ENCODE data around the gene FGF19.
"Not testable (repeated sequence)": the region's sequence is repeated elsewhere in the genome, so short reads cannot be mapped to it uniquely, and the experiment has no call there.

The FGF19 gene

GRCh38 chr11:69705901-69706787 lies 2.3 kb upstream of the FGF19 start:
- no peaks in the 10 kb centered on the region for H3K36me3 Mint-ChIP-seq (ENCODE audit: low read depth)
- no peak overlapping the region for H3K27ac Mint-ChIP-seq
- H3K4me1 Mint-ChIP-seq (ENCODE audit: low read depth): peaks cover 6% of the 10 kb centered on the region
- H3K4me3 Mint-ChIP-seq: no peak overlapping the region
- peaks cover 44% of the 10 kb centered on the region for H3K27me3 Mint-ChIP-seq
- H3K9me3 Mint-ChIP-seq: no peaks in the 10 kb centered on the region

GRCh38 chr11:69705351-69705811 lies 1.6 kb upstream of the FGF19 start:
- no peaks in the 10 kb centered on the region for H3K9me3 Mint-ChIP-seq
- H3K4me3 Mint-ChIP-seq: no peak overlapping the region
- H3K27ac Mint-ChIP-seq: no peak overlapping the region
- peaks cover 6% of the 10 kb centered on the region for H3K4me1 Mint-ChIP-seq (ENCODE audit: low read depth)
- peaks cover 51% of the 10 kb centered on the region for H3K27me3 Mint-ChIP-seq
- H3K36me3 Mint-ChIP-seq (ENCODE audit: low read depth): no peaks in the 10 kb centered on the region

- H3K4me3 Mint-ChIP-seq: no peak overlapping the region
Observed at GRCh38 chr11:69704508-69705253, 859 bp upstream of the FGF19 start.

GRCh38 chr11:69703453-69703767 lies 412 bp downstream of the FGF19 start:
- peaks cover 6% of the 10 kb centered on the region for H3K4me1 Mint-ChIP-seq (ENCODE audit: low read depth)
- no peak overlapping the region for H3K4me3 Mint-ChIP-seq
- no peaks in the 10 kb centered on the region for H3K36me3 Mint-ChIP-seq (ENCODE audit: low read depth)
- H3K9me3 Mint-ChIP-seq: no peaks in the 10 kb centered on the region
- H3K27ac Mint-ChIP-seq: no peak overlapping the region
- peaks cover 51% of the 10 kb centered on the region for H3K27me3 Mint-ChIP-seq

More at GRCh38 chr11:69704508-69705253, 859 bp upstream of the FGF19 start:
- peaks cover 6% of the 10 kb centered on the region for H3K4me1 Mint-ChIP-seq (ENCODE audit: low read depth)
- no peak overlapping the region for H3K27ac Mint-ChIP-seq
- H3K36me3 Mint-ChIP-seq (ENCODE audit: low read depth): no peaks in the 10 kb centered on the region
- no peaks in the 10 kb centered on the region for H3K9me3 Mint-ChIP-seq
- H3K27me3 Mint-ChIP-seq: peaks cover 54% of the 10 kb centered on the region

- Mint-ChIP-seq H3K9me3 (no peaks in the 10 kb centered on the region), H3K4me3 (no peak overlapping the region), H3K27me3 (peaks cover 51% of the 10 kb centered on the region), H3K36me3 (ENCODE audit: low read depth) (no peaks in the 10 kb centered on the region), H3K4me1 (ENCODE audit: low read depth) (peaks cover 6% of the 10 kb centered on the region), H3K27ac (no peak overlapping the region)
Observed at GRCh38 chr11:69702769-69703452, 911 bp downstream of the FGF19 start.

- Mint-ChIP-seq H3K36me3 (ENCODE audit: low read depth) (no peaks in the 10 kb centered on the region), H3K9me3 (no peaks in the 10 kb centered on the region), H3K4me3 (no peak overlapping the region), H3K27me3 (peaks cover 49% of the 10 kb centered on the region), H3K4me1 (ENCODE audit: low read depth) (peaks cover 6% of the 10 kb centered on the region), H3K27ac (no peak overlapping the region)
Observed at GRCh38 chr11:69702239-69702691, 1.6 kb downstream of the FGF19 start.

- H3K27ac Mint-ChIP-seq: no peak overlapping the region
- no peaks in the 10 kb centered on the region for H3K36me3 Mint-ChIP-seq (ENCODE audit: low read depth)
- H3K9me3 Mint-ChIP-seq: no peaks in the 10 kb centered on the region
- peaks cover 6% of the 10 kb centered on the region for H3K4me1 Mint-ChIP-seq (ENCODE audit: low read depth)
- H3K4me3 Mint-ChIP-seq: no peak overlapping the region
- H3K27me3 Mint-ChIP-seq: peaks cover 48% of the 10 kb centered on the region
Observed at GRCh38 chr11:69700278-69701140, 3.3 kb downstream of the FGF19 start.

- Mint-ChIP-seq H3K4me3 (no peak overlapping the region), H3K9me3 (no peaks in the 10 kb centered on the region), H3K27me3 (peaks cover 43% of the 10 kb centered on the region), H3K4me1 (ENCODE audit: low read depth) (peaks cover 3% of the 10 kb centered on the region), H3K36me3 (ENCODE audit: low read depth) (no peaks in the 10 kb centered on the region), H3K27ac (no peak overlapping the region)
Observed at GRCh38 chr11:69699213-69699612, 4.6 kb downstream of the FGF19 start.

GRCh38 chr11:69698362-69698761 lies 5.5 kb downstream of the FGF19 start:
- Mint-ChIP-seq H3K27ac (no peak overlapping the region), H3K4me3 (no peak overlapping the region), H3K27me3 (peaks cover 42% of the 10 kb centered on the region), H3K4me1 (ENCODE audit: low read depth) (peaks cover 2% of the 10 kb centered on the region), H3K9me3 (no peaks in the 10 kb centered on the region), H3K36me3 (ENCODE audit: low read depth) (no peaks in the 10 kb centered on the region)

GRCh38 chr11:69697861-69698260 lies 6.0 kb downstream of the FGF19 start:
- H3K27ac Mint-ChIP-seq: no peak overlapping the region

GRCh38 chr11:69697469-69697843 lies 6.4 kb downstream of the FGF19 start:
- Mint-ChIP-seq H3K27ac (no peak overlapping the region), H3K9me3 (no peaks in the 10 kb centered on the region), H3K27me3 (peaks cover 41% of the 10 kb centered on the region), H3K4me1 (ENCODE audit: low read depth) (no peaks in the 10 kb centered on the region), H3K36me3 (ENCODE audit: low read depth) (no peaks in the 10 kb centered on the region), H3K4me3 (no peak overlapping the region)

More at GRCh38 chr11:69697861-69698260, 6.0 kb downstream of the FGF19 start:
- Mint-ChIP-seq H3K36me3 (ENCODE audit: low read depth) (no peaks in the 10 kb centered on the region), H3K4me1 (ENCODE audit: low read depth) (no peaks in the 10 kb centered on the region), H3K9me3 (no peaks in the 10 kb centered on the region), H3K27me3 (peaks cover 41% of the 10 kb centered on the region), H3K4me3 (no peak overlapping the region)

- peaks cover 45% of the 10 kb centered on the region for H3K27me3 Mint-ChIP-seq
- no peaks in the 10 kb centered on the region for H3K36me3 Mint-ChIP-seq (ENCODE audit: low read depth)
- H3K4me1 Mint-ChIP-seq (ENCODE audit: low read depth): no peaks in the 10 kb centered on the region
- H3K4me3 Mint-ChIP-seq: no peak overlapping the region
- H3K27ac Mint-ChIP-seq: no peak overlapping the region
- no peaks in the 10 kb centered on the region for H3K9me3 Mint-ChIP-seq
Observed at GRCh38 chr11:69696749-69697468, 6.9 kb downstream of the FGF19 start.

- not testable (repeated sequence) for H3K27ac Mint-ChIP-seq; H3K4me3 Mint-ChIP-seq; H3K36me3 Mint-ChIP-seq (ENCODE audit: low read depth); H3K4me1 Mint-ChIP-seq (ENCODE audit: low read depth); H3K9me3 Mint-ChIP-seq
- H3K27me3 Mint-ChIP-seq: peaks cover 45% of the 10 kb centered on the region
Observed at GRCh38 chr11:69695995-69696394, 7.8 kb downstream of the FGF19 start.

- Mint-ChIP-seq H3K36me3 (ENCODE audit: low read depth) (no peaks in the 10 kb centered on the region), H3K4me1 (ENCODE audit: low read depth) (no peaks in the 10 kb centered on the region), H3K9me3 (no peaks in the 10 kb centered on the region), H3K4me3 (no peak overlapping the region), H3K27me3 (peaks cover 43% of the 10 kb centered on the region), H3K27ac (no peak overlapping the region)
Observed at GRCh38 chr11:69695581-69695980, 8.2 kb downstream of the FGF19 start.

Measured in stimulated activated naive CD8-positive, alpha-beta T cell treated with anti-CD3 and anti-CD28 coated beads, Interleukin-15, Interleukin-2, amounts not matched to agents 100 ng/mL and 50 ng/mL, for 24 hours (primary cell).